OCI-LY3 (cell line): ENCODE data around the gene HIBADH.

ENCODE experiments used
- CTCF ChIP-seq: fragments of 200-600, 300-600 bp; sonication (generic); IDR thresholded peaks from 2 replicates; pipeline ENCODE4 v1.5.1; 2014; ENCODE audit warnings: antibody characterized with exemption, low read length, low read depth
- EZH2phosphoT487 ChIP-seq: fragments of 200-600 bp; shearing (Covaris generic); IDR thresholded peaks from 2 replicates; pipeline ENCODE4 v1.6.1; 2018; ENCODE audit warnings: antibody characterized with exemption, mixed run types, low read depth

GRCh38 chr7:27688646-27689045, 26.0 kb upstream of the HIBADH start:
- TF ChIP-seq CTCF (no peak), EZH2phosphoT487 (no peak)
